ENCODE measurements around the gene OCIAD2.
"Not testable (repeated sequence)": the region's sequence is repeated elsewhere in the genome, so short reads cannot be mapped to it uniquely, and the experiment has no call there.

Gene OCIAD2

DNA sequence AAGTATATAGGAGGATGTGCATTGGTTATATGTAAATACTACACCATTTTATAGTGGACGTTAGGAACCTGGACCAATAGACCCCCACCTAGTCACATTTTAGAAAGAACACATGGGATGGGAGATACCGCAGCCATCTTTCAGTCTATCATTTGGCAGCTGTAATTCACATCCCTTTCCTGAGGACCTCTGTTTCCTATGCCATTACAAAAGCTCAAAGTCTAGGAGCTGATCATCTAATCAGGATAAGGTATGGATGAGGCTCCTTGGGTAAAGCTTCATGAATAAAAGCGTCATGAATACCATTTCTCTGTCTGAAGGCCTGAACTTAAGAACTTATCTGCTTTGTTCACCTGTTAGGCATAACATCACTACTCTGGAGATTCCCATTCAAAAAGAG, 44.5 kb downstream of the OCIAD2 start:
- TF ChIP-seq, protein P1, sequence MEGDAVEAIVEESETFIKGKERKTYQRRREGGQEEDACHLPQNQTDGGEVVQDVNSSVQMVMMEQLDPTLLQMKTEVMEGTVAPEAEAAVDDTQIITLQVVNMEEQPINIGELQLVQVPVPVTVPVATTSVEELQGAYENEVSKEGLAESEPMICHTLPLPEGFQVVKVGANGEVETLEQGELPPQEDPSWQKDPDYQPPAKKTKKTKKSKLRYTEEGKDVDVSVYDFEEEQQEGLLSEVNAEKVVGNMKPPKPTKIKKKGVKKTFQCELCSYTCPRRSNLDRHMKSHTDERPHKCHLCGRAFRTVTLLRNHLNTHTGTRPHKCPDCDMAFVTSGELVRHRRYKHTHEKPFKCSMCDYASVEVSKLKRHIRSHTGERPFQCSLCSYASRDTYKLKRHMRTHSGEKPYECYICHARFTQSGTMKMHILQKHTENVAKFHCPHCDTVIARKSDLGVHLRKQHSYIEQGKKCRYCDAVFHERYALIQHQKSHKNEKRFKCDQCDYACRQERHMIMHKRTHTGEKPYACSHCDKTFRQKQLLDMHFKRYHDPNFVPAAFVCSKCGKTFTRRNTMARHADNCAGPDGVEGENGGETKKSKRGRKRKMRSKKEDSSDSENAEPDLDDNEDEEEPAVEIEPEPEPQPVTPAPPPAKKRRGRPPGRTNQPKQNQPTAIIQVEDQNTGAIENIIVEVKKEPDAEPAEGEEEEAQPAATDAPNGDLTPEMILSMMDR (IDR thresholded peaks at IDR 0.05; ENCODE audit: control insufficient read depth, insufficient read depth, low read depth, low read length, missing control alignments): no peak
- H3K4me3 ChIP-seq (ENCODE audit: control insufficient read depth, low read depth, low read length): no peak overlapping the region
- no peak for DNase-seq (ENCODE audit: low read depth)

DNA sequence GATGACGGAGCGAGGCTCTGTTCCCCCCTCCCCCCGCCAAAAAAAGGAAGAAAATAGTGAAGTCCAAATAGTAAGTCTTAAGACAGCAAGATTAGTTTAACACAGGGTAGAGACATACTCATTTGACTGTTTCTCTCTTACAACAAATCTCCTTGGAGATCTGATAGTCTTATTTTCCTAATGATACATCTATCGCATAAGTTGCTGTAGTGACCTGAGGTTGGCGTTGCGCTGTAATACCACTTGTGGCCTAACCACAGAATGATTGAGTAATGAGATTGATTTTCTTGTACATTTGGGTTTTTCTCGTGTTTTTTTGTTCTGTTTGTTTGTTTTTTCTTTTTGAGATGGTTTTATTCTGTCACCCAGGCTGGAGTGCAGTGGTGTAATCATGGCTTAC, 48.4 kb downstream of the OCIAD2 start:
- no peak overlapping the region for H3K4me3 ChIP-seq (ENCODE audit: control insufficient read depth, low read depth, low read length)
- DNase-seq (ENCODE audit: low read depth): no peak
- TF ChIP-seq, protein P1 (IDR thresholded peaks at IDR 0.05; ENCODE audit: control insufficient read depth, insufficient read depth, low read depth, low read length, missing control alignments): no peak

DNA sequence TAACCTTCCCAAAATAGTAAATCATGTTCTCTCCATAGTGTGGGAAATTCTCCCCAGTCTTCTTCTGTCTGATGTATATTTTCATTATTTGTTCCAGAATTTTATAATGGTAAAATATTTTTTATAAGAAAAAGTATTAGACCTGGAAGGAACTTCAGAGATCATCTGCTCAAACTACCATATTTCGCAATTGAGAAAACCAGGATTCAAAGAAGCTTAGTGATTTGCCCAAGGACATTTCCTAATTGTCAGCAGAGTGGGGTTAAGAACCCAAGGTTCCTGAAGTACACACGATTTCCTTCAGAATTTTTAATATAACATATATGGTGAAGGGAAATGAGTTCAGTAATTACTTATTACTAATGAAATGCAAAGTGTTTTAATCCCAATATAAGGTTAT, 51.6 kb downstream of the OCIAD2 start:
- DNase-seq (ENCODE audit: low read depth): no peak
- TF ChIP-seq, protein P1 (IDR thresholded peaks at IDR 0.05; ENCODE audit: control insufficient read depth, insufficient read depth, low read depth, low read length, missing control alignments): no peak
- H3K4me3 ChIP-seq (ENCODE audit: control insufficient read depth, low read depth, low read length): no peak overlapping the region

DNA sequence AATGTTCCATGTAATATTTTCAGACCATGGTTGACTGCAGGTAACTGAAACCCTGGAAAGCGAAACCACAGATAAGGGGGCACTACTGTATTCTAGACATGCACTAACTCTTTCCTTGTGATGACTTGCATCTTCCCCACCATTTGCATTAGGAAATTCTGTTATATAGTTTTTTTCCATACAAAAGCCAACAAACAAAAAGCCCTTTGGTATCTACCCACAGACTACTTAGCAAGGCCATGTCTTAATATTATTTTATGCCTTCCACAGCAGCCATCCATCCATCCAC, 52.2 kb downstream of the OCIAD2 start:
- no peak for DNase-seq (ENCODE audit: low read depth)
- TF ChIP-seq, protein P1 (IDR thresholded peaks at IDR 0.05; ENCODE audit: control insufficient read depth, insufficient read depth, low read depth, low read length, missing control alignments): no peak
- no peak overlapping the region for H3K4me3 ChIP-seq (ENCODE audit: control insufficient read depth, low read depth, low read length)

DNA sequence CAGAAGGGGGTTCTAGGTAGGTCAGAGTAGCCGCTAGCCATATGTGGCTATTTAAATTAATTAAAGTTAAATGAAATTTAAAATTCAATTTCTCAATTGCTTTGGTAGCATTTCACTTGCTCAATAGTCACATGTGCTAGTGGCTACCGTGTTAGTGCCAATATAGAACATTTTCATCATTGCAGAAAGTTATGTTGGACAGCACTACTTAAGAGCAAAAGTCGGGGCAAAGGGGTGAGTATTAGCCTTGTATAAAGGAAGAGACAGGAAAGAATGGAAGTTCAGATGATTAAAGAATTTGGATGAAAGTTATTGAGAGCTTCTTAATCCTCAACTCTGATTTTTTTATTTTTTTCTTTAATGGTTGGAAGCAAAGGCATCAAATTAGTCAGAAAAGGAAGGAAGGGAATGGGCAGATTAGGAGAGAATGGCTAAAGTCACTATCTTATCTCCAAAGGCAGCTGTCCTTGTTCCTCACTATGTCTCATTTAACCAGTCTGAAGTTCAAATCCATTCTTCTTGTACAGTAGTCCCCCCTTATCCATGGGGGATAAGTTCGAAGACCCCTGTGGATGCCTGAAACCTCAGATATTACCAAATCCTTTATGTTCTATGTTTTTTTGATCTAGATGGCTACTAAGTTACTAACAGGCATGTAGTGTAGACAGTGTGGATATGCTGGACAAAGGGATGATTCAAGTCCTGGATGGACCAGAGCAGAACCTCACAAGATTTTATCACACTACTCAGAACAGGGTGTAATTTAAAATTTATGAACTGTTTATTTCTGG, 52.8 kb downstream of the OCIAD2 start:
- H3K4me3 ChIP-seq (ENCODE audit: control insufficient read depth, low read depth, low read length): no peak overlapping the region
- TF ChIP-seq, protein P1 (IDR thresholded peaks at IDR 0.05; ENCODE audit: control insufficient read depth, insufficient read depth, low read depth, low read length, missing control alignments): no peak
- no peak for DNase-seq (ENCODE audit: low read depth)

DNA sequence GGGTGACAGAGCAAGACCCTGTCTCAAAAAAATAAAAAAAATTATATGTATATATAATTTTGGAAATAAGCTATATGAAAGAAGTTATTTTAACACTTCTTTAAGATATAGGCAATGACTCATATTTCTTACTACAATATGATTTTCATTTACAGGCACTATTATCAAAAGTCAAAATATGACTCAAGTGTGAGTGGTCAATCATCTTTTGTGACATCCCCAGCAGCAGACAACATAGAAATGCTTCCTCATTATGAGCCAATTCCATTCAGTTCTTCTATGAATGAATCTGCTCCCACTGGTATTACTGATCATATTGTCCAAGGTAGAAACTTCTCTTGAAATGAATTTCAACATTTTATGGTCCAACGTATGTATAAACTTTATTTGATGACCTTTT, 54.9 kb downstream of the OCIAD2 start:
- TF ChIP-seq, protein P1 (IDR thresholded peaks at IDR 0.05; ENCODE audit: control insufficient read depth, insufficient read depth, low read depth, low read length, missing control alignments): no peak
- no peak overlapping the region for H3K4me3 ChIP-seq (ENCODE audit: control insufficient read depth, low read depth, low read length)
- DNase-seq (ENCODE audit: low read depth): no peak

DNA sequence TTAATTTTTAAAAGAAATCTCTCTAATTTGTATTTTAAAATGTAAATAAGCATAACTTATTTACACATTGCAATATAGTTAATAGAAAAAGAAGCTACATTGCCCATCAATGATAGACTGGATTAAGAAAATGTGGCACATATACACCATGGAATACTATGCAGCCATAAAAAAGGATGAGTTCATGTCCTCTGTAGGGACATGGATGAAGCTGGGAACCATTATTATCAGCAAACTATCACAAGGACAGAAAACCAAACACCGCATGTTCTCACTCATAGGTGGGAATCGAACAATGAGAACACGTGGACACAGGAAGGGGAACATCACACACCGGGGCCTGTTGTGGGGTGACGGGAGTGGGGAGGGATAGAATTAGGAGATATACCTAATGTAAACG, 57.8 kb downstream of the OCIAD2 start:
- not testable (repeated sequence) for DNase-seq (ENCODE audit: low read depth); H3K4me3 ChIP-seq (ENCODE audit: control insufficient read depth, low read depth, low read length)

Data from AG09309 (cell line).